WTC11 (cell line): ENCODE data around the gene SLC27A5.

Experiments used
- CREM ChIP-seq: sonication (generic); formaldehyde crosslinking; IDR thresholded peaks from 2 replicates; pipeline ENCODE4 v1.8.1; 2022; ENCODE audit warnings: mild to moderate bottlenecking, missing genetic modification reagents, moderate library complexity
- CTCF ChIP-seq: fragments of 200-600 bp; IDR thresholded peaks from 2 replicates; pipeline ENCODE4 v1.8.0; 2022; ENCODE audit warnings: antibody characterized with exemption
- ETV6 ChIP-seq: sonication (generic); formaldehyde crosslinking; IDR thresholded peaks from 2 replicates; pipeline ENCODE4 v1.8.1; 2022; ENCODE audit warnings: mild to moderate bottlenecking, missing genetic modification reagents
- GRHL2 ChIP-seq: fragments of 250-450 bp; sonication (Bioruptor Pico); IDR thresholded peaks from 2 replicates; pipeline ENCODE4 v1.8.0; 2022; ENCODE audit warnings: mild to moderate bottlenecking, moderate library complexity; ENCODE audit not compliant: insufficient replicate concordance, severe bottlenecking
- HMGA2 ChIP-seq: fragments of 250-450 bp; sonication (Bioruptor Pico); IDR thresholded peaks from 2 replicates; pipeline ENCODE4 v1.4.0; 2021; ENCODE audit warnings: mild to moderate bottlenecking, moderate library complexity
- HMGXB4 ChIP-seq: sonication (generic); formaldehyde crosslinking; IDR thresholded peaks from 2 replicates; pipeline ENCODE4 v1.8.1; 2023; ENCODE audit warnings: mild to moderate bottlenecking, moderate library complexity, missing genetic modification reagents
- IRF1 ChIP-seq: sonication (generic); formaldehyde crosslinking; IDR thresholded peaks from 2 replicates; pipeline ENCODE4 v1.8.0; 2023; ENCODE audit warnings: missing genetic modification reagents
- SMAD3 ChIP-seq: sonication (generic); formaldehyde crosslinking; IDR thresholded peaks from 2 replicates; pipeline ENCODE4 v1.8.0; 2022; ENCODE audit warnings: missing genetic modification reagents, mild to moderate bottlenecking, borderline replicate concordance
- ZNF138 ChIP-seq: sonication (generic); formaldehyde crosslinking; conservative IDR thresholded peaks from 2 replicates; pipeline ENCODE4 v1.8.1; 2022; ENCODE audit warnings: mild to moderate bottlenecking, moderate library complexity, missing genetic modification reagents
- ZSCAN18 ChIP-seq: fragments of 250-450 bp; sonication (Bioruptor Pico); IDR thresholded peaks from 2 replicates; pipeline ENCODE4 v2.1.2; 2022; ENCODE audit warnings: mild to moderate bottlenecking, moderate library complexity
- TF ChIP-seq, protein P1 (sequence below): sonication (generic); formaldehyde crosslinking; IDR thresholded peaks from 2 replicates; pipeline ENCODE4 v1.8.1; 2023; ENCODE audit warnings: mild to moderate bottlenecking, missing genetic modification reagents, borderline replicate concordance
- TF ChIP-seq, protein P2 (sequence below): sonication (generic); formaldehyde crosslinking; IDR thresholded peaks from 2 replicates; pipeline ENCODE4 v1.8.0; 2022; ENCODE audit warnings: mild to moderate bottlenecking, missing genetic modification reagents

DNA sequence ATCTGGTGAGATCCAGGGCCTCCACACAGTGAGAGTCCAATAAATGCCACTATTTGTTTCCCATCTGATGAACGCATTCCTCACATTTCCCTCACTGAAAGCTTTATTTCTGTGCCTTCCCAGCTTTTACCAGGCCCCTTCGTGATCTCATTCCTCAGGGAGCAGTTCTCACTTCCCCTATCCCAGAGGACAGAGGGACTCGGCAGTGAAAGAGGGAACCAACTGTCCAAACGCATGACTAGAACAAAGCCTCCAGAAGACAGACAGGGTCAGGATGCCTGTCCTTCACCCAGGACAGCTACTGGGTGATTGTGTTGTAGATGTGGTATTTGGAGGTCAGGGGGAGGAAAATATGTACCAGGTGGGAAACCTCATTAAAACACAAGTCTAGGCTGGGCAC lies 9.9 kb upstream of the SLC27A5 start:
- TF ChIP-seq CTCF = no peak
- TF ChIP-seq ETV6 (CRISPR knock-in tag) = no peak
- TF ChIP-seq, protein P1, sequence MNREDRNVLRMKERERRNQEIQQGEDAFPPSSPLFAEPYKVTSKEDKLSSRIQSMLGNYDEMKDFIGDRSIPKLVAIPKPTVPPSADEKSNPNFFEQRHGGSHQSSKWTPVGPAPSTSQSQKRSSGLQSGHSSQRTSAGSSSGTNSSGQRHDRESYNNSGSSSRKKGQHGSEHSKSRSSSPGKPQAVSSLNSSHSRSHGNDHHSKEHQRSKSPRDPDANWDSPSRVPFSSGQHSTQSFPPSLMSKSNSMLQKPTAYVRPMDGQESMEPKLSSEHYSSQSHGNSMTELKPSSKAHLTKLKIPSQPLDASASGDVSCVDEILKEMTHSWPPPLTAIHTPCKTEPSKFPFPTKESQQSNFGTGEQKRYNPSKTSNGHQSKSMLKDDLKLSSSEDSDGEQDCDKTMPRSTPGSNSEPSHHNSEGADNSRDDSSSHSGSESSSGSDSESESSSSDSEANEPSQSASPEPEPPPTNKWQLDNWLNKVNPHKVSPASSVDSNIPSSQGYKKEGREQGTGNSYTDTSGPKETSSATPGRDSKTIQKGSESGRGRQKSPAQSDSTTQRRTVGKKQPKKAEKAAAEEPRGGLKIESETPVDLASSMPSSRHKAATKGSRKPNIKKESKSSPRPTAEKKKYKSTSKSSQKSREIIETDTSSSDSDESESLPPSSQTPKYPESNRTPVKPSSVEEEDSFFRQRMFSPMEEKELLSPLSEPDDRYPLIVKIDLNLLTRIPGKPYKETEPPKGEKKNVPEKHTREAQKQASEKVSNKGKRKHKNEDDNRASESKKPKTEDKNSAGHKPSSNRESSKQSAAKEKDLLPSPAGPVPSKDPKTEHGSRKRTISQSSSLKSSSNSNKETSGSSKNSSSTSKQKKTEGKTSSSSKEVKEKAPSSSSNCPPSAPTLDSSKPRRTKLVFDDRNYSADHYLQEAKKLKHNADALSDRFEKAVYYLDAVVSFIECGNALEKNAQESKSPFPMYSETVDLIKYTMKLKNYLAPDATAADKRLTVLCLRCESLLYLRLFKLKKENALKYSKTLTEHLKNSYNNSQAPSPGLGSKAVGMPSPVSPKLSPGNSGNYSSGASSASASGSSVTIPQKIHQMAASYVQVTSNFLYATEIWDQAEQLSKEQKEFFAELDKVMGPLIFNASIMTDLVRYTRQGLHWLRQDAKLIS = no peak
- TF ChIP-seq SMAD3 (CRISPR knock-in tag) = no peak
- TF ChIP-seq, protein P2, sequence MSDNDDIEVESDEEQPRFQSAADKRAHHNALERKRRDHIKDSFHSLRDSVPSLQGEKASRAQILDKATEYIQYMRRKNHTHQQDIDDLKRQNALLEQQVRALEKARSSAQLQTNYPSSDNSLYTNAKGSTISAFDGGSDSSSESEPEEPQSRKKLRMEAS (CRISPR knock-in tag) = no peak
- no peak for TF ChIP-seq ZNF138 (CRISPR knock-in tag)
- TF ChIP-seq IRF1 (CRISPR knock-in tag) = no peak
- TF ChIP-seq HMGA2 = no peak
- TF ChIP-seq HMGXB4 (CRISPR knock-in tag) = no peak
- no peak for TF ChIP-seq CREM (CRISPR knock-in tag)
- no peak for TF ChIP-seq ZSCAN18 (CRISPR knock-in tag)
- no peak for TF ChIP-seq GRHL2
